Lower lobe of right lung (tissue), 2 donors: ENCODE results near the gene ZNF280B. TPM values are rescaled to one million over a fixed set of nuclear protein-coding genes. Genes with fewer than 3 reads are reported as not detected.

Experiments used
- ATAC-seq, 2 donors: fragments of 200-7000 bp; cut with Tn5 transposase; one replicate each; pipeline ENCODE4 v1.9.1; 2020 to 2022; ENCODE audit warnings: mild to moderate bottlenecking in 2 of 2, moderate library complexity in 2 of 2
- DNase-seq: peaks from one replicate; pipeline ENCODE4 v3.0.0-alpha.2; 2020
- H3K27ac ChIP-seq: fragments of 200-600 bp; one replicate; pipeline ENCODE4 v1.8.0; 2022
- H3K27me3 ChIP-seq: fragments of 200-600 bp; one replicate; pipeline ENCODE4 v1.8.0; 2022; ENCODE audit warnings: low read depth
- H3K36me3 ChIP-seq: fragments of 200-600 bp; one replicate; pipeline ENCODE4 v1.8.0; 2022; ENCODE audit warnings: mild to moderate bottlenecking
- H3K4me1 ChIP-seq: fragments of 200-600 bp; one replicate; pipeline ENCODE4 v1.8.0; 2022
- H3K4me3 ChIP-seq: fragments of 200-600 bp; one replicate; pipeline ENCODE4 v1.8.0; 2022; ENCODE audit warnings: mild to moderate bottlenecking
- H3K9me3 ChIP-seq: fragments of 200-600 bp; one replicate; pipeline ENCODE4 v1.8.0; 2022
- intact Hi-C: fragments of 100-400 bp; cut with DNase I; formaldehyde crosslinking; loops from one replicate; pipeline ENCODE4 v1.11.0; 2022
- long read RNA-seq: library from polyadenylated mRNA; unstranded; transcript quantifications from one replicate; pipeline ENCODE4 v2.0.0, GENCODE V29; 2021
- total RNA-seq: library from RNA; stranded (reverse); fragmentation: NEBNext Ultra II Directional; extraction: Animal tissue kit (Norgen Biotek cat#: 25700); gene quantifications from one replicate; pipeline ENCODE4 v1.2.1, GENCODE V29; 2021
- TF ChIP-seq, protein P1 (sequence below): fragments of 200-600 bp; IDR thresholded peaks from one replicate; pipeline ENCODE4 v1.8.0; 2022; ENCODE audit warnings: antibody characterized with exemption, mild to moderate bottlenecking
- donor health status: DM: no; HTN: yes; CAD: no; lungs with severe emphysema.

The ZNF280B gene, protein sequence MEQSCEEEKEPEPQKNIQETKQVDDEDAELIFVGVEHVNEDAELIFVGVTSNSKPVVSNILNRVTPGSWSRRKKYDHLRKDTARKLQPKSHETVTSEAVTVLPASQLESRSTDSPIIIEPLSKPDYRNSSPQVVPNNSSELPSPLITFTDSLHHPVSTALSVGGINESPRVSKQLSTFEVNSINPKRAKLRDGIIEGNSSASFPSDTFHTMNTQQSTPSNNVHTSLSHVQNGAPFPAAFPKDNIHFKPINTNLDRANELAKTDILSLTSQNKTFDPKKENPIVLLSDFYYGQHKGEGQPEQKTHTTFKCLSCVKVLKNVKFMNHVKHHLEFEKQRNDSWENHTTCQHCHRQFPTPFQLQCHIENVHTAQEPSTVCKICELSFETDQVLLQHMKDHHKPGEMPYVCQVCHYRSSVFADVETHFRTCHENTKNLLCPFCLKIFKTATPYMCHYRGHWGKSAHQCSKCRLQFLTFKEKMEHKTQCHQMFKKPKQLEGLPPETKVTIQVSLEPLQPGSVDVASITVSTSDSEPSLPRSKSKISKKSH
- 0.86 TPM for total RNA-seq
- long read RNA-seq: 0 reads

DNA sequence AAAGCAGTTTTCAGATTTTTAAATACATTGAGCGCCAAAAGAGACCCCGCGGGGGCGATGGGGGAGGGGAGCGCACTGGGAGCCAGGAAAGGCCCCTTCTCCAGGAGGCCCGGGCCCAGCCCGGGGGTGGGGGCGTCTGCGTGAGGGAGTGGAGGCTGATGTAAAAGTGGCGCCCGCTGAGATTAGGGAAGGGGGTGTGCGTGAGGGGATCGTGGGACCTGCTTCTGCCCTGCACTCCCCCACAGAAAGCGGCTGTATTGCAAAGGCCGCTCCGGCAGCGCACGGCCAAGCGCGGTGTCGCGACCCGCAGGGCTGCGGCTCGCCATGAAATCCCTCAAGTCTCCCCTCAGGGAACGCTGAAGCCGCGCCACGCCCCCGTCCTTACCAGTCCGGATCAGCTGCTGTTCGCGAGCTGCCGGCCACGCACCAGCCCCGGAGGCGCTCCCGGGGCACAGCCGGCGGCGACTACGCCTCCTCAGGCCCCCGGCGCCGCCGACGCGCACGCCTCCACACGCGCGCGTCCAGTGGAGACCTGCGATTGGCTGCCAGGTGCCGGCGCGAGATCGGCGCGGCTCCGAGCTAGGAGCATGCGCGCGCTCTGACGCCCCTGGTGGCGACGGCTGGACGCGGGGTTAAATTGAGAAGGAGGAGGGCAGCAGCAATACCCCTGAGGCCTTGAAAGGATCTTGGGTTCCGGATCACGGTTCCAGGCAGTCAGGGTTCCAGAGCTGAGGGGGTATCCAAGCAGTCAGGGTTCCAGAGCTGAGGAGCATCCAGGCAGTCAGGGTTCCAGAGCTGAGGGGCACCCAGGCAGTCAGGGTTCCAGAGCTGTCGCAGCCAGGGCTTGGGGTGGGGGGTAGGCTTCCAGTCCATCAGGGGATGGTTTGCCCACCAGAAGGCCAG is at the start of gene ZNF280B:
Gene ZNF280B (minus strand): TSS at position 469 of the 903 bp plus-strand sequence. CDS start 19,344 bp downstream, outside the sequence.
- DNase-seq (peak; percentile 76), ATAC-seq (peak; percentile 93 to 97)
- peak within 1 kb of the TSS; percentile 52 for H3K4me3 ChIP-seq
- H3K4me1 ChIP-seq: no peaks in the 10 kb centered on the region
- H3K36me3 ChIP-seq: no peaks in the 10 kb centered on the region
- H3K27me3 ChIP-seq: no peaks in the 10 kb centered on the region
- H3K27ac ChIP-seq: no peak within 1 kb of the TSS
- TF ChIP-seq, protein P1, sequence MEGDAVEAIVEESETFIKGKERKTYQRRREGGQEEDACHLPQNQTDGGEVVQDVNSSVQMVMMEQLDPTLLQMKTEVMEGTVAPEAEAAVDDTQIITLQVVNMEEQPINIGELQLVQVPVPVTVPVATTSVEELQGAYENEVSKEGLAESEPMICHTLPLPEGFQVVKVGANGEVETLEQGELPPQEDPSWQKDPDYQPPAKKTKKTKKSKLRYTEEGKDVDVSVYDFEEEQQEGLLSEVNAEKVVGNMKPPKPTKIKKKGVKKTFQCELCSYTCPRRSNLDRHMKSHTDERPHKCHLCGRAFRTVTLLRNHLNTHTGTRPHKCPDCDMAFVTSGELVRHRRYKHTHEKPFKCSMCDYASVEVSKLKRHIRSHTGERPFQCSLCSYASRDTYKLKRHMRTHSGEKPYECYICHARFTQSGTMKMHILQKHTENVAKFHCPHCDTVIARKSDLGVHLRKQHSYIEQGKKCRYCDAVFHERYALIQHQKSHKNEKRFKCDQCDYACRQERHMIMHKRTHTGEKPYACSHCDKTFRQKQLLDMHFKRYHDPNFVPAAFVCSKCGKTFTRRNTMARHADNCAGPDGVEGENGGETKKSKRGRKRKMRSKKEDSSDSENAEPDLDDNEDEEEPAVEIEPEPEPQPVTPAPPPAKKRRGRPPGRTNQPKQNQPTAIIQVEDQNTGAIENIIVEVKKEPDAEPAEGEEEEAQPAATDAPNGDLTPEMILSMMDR: peak; percentile 40
- intact Hi-C loops: loop anchor here (10.0 kb wide), 1 partner anchor 64 kb away; no protein-coding TSS in a partner anchor
- H3K9me3 ChIP-seq: peaks cover 8% of the 10 kb centered on the region

DNA sequence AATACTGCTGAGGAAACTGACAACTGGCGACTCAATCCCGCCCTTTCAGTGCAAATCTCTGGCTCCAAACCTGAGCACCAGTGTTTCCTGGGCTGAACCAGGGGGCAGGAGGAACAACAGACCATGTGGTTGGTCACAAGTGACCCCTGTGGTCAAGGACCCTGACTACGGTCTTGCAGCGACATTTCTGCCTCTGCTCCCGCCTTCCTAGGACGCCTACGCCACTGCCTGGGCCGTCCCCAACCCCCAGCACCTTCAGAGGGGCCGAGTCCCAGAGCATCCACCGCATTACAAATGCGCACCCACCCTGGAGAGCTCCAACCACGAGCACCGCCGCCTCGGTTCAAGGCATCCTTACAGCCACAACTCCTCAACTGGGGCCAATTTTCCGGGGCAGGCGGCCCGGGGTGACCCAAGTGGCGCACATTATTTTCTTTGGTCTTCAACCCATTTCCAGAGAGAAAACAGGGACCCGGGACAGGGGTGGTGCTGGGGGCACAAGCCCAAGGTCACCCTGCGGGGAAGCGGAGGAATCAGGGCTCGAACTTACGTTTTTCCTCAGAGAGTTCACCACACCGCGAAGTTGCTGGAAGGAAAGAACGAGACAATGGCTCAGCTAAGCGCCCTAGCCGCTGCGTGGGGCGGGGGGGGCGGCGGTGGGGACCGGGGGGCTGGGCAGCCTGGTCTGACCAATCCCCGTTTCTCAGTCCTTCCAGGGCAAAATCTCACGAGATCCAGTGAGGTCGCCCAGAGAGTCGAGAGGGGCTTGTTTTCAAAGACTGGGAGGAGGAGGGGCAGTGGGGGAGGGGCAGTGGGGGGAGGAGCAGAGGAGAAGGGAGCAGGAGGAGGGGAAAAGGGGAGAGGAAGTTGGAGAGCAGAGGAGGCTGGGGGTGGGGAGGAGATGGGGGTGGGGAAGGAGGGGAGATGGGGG is 48.7 kb upstream of the ZNF280B start:
- H3K9me3 ChIP-seq: no peaks in the 10 kb centered on the region
- intact Hi-C loops: no loop called here
- H3K4me3 ChIP-seq: no peak overlapping the region
- no peak overlapping the region for H3K27ac ChIP-seq
- no peak for DNase-seq
- no peak for ATAC-seq
- TF ChIP-seq, protein P1: no peak
- H3K27me3 ChIP-seq: no peaks in the 10 kb centered on the region
- H3K36me3 ChIP-seq: no peaks in the 10 kb centered on the region
- no peaks in the 10 kb centered on the region for H3K4me1 ChIP-seq

DNA sequence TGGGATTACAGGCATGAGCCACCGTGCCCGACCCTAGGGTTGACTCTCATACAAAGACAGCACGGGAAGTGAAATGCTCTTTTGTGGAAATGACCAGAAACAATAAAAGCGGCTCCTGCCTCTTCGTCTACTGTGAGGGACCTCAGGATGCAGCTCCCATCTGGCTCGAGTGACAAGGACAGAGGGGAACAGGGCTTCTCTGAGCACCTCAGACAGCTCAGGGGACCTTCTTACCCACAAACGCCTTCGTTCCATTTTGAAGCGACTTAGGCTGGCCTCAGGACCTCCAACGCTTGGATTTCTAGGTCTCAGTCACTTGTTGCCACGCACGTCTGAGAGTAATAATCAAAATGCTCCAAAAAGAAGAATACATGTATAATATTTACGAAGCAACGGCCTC is 48.0 kb upstream of the ZNF280B start:
- intact Hi-C loops: no loop called here
- Histone ChIP-seq H3K4me3 (no peak overlapping the region), H3K27ac (no peak overlapping the region), H3K4me1 (no peaks in the 10 kb centered on the region), H3K27me3 (no peaks in the 10 kb centered on the region), H3K9me3 (no peaks in the 10 kb centered on the region), H3K36me3 (no peaks in the 10 kb centered on the region)
- TF ChIP-seq, protein P1: no peak
- DNase-seq (no peak), ATAC-seq (no peak)

DNA sequence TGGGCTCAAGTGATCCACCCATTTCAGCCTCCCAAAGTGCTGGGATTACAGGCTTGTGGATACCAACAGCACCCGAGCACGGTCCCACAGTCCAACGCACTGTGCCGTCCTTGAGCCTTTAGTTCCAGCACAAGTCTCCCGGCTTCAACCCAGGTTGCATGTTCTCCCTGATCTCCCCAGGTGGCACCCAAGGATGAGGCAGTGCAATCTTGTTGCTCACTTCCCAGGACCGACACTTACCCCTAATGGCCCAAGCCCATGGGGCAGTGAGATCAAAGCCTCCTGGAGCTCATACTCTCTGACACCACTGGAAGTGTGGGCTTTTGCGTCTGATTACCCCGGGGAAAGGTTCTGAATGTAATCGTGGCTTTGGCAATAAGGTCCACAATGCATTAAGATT is 47.1 kb upstream of the ZNF280B start:
- DNase-seq (no peak), ATAC-seq (no peak)
- H3K9me3 ChIP-seq: no peaks in the 10 kb centered on the region
- no peak overlapping the region for H3K27ac ChIP-seq
- TF ChIP-seq, protein P1: no peak
- no peaks in the 10 kb centered on the region for H3K27me3 ChIP-seq
- H3K4me1 ChIP-seq: no peaks in the 10 kb centered on the region
- H3K4me3 ChIP-seq: no peak overlapping the region
- intact Hi-C loops: no loop called here
- H3K36me3 ChIP-seq: no peaks in the 10 kb centered on the region
